K562 (cell line): ENCODE results near the gene CSRNP2. TPM values are rescaled to one million over a fixed set of nuclear protein-coding genes. Genes with fewer than 3 reads are reported as not detected.

ENCODE experiments used
- ARHGAP35 ChIP-seq: fragments of 450-650 bp; IDR thresholded peaks from 2 replicates; pipeline ENCODE4 v1.6.1; 2018; ENCODE audit not compliant: partially characterized antibody
- ASH1L ChIP-seq: fragments of 450-650 bp; IDR thresholded peaks from 2 replicates; pipeline ENCODE4 v1.6.1; 2018; ENCODE audit warnings: borderline replicate concordance, mild to moderate bottlenecking, low read depth; ENCODE audit not compliant: partially characterized antibody
- CGGBP1 ChIP-seq: fragments of 250-450 bp; sonication (Bioruptor Pico); IDR thresholded peaks from 2 replicates; pipeline ENCODE4 v1.9.0; 2021; ENCODE audit warnings: mild to moderate bottlenecking
- ESRRB ChIP-seq: fragments of 250-450 bp; sonication (Bioruptor Pico); IDR thresholded peaks from 2 replicates; pipeline ENCODE4 v1.5.0; 2020; ENCODE audit warnings: mild to moderate bottlenecking, moderate library complexity, borderline replicate concordance
- FOXK2 ChIP-seq, 2 experiments: fragments of 450-650 bp; IDR thresholded peaks in 1 of 2; conservative IDR thresholded peaks in 1 of 2; 2 replicates each; pipeline ENCODE4 v1.6.1; 2016; ENCODE audit warnings: low read depth in 2 of 2, mild to moderate bottlenecking in 1 of 2
- HCFC1 ChIP-seq: IDR thresholded peaks from 2 replicates; pipeline ENCODE4 v1.6.1; 2012; ENCODE audit warnings: low read depth, low read length, improper control_type of control experiment
- MCM2 ChIP-seq: fragments of 450-650 bp; IDR thresholded peaks from 2 replicates; pipeline ENCODE4 v1.6.1; 2017; ENCODE audit warnings: low read depth, mild to moderate bottlenecking
- NELFE ChIP-seq: IDR thresholded peaks from 2 replicates; pipeline ENCODE4 v1.6.1; 2011; ENCODE audit warnings: mild to moderate bottlenecking; ENCODE audit not compliant: insufficient read depth, insufficient read length
- POLR3A ChIP-seq: IDR thresholded peaks from 2 replicates; pipeline ENCODE4 v1.6.1; 2011; ENCODE audit warnings: borderline replicate concordance, mild to moderate bottlenecking, moderate library complexity; ENCODE audit not compliant: insufficient read length, insufficient read depth; ENCODE audit errors: extremely low read depth
- SAFB ChIP-seq: fragments of 200-400 bp; formaldehyde crosslinking; IDR thresholded peaks from 2 replicates; pipeline ENCODE4 v1.6.1; 2017; ENCODE audit warnings: low read depth, low read length, borderline replicate concordance
- SMC3 ChIP-seq: conservative IDR thresholded peaks from 2 replicates; pipeline ENCODE4 v1.6.1; 2011; ENCODE audit warnings: low read depth, low read length, improper control_type of control experiment; ENCODE audit not compliant: insufficient read depth
- ZFX ChIP-seq: sonication (generic); formaldehyde crosslinking; IDR thresholded peaks from 2 replicates; pipeline ENCODE4 v1.8.0; 2022; ENCODE audit warnings: mild to moderate bottlenecking, missing genetic modification reagents, moderate library complexity
- ZKSCAN3 ChIP-seq: fragments of 250-450 bp; sonication (Bioruptor Pico); IDR thresholded peaks from 2 replicates; pipeline ENCODE4 v1.4.0; 2020
- ZNF217 ChIP-seq: sonication (generic); formaldehyde crosslinking; IDR thresholded peaks from 2 replicates; pipeline ENCODE4 v1.8.0; 2022; ENCODE audit warnings: mild to moderate bottlenecking, missing genetic modification reagents
- ZNF23 ChIP-seq: fragments of 250-450 bp; sonication (Bioruptor Pico); IDR thresholded peaks from 2 replicates; pipeline ENCODE4 v1.4.0; 2020; ENCODE audit warnings: mild to moderate bottlenecking
- ZNF584 ChIP-seq: fragments of 200-800 bp; sonication (Bioruptor generic); IDR thresholded peaks from 2 replicates; pipeline ENCODE4 v1.6.1; 2016; ENCODE audit warnings: low read depth, mild to moderate bottlenecking, missing genetic modification characterization, missing compliant biosample characterization
- ZNF778 ChIP-seq: fragments of 450-650 bp; formaldehyde crosslinking; IDR thresholded peaks from 2 replicates; pipeline ENCODE4 v1.4.0; 2020; ENCODE audit warnings: mild to moderate bottlenecking, moderate library complexity
- polyA plus RNA-seq, 8 experiments: library from polyadenylated mRNA; depleted of rRNA in 4 of 8; stranded (reverse) in 5 of 8; unstranded in 3 of 8; fragments of >200 nt; fragmentation: Nextera tagmentation in 2 of 8; fragmentation: Illumina TruSeq in 1 of 8; extraction: Ambion mirVana in 2 of 8; extraction: Trizol in 1 of 8; gene quantifications; 2 replicates each; pipeline versions ENCODE4 v1.2.1 to v1.2.3, GENCODE V29; 2011 to 2014; ENCODE audit warnings: inconsistent platforms in 1 of 8, missing spikeins in 1 of 8
- total RNA-seq, 7 experiments: library from RNA; depleted of rRNA in 6 of 7; stranded (reverse); fragments of >200 nt in 6 of 7; fragmentation: Illumina TruSeq in 2 of 7; extraction: Trizol in 2 of 7; gene quantifications; 2 replicates each; pipeline versions ENCODE4 v1.2.1 to v1.2.3, GENCODE V29; 2011 to 2021; ENCODE audit warnings: low replicate concordance in 1 of 7
- TF ChIP-seq, protein P1 (sequence below), 2 experiments: fragments of 450-650 bp in 1 of 2; sonication (generic) in 1 of 2; formaldehyde crosslinking in 1 of 2; IDR thresholded peaks; 2 replicates each; pipeline versions ENCODE4 v1.7.1 to v1.9.0; 2016 to 2022; ENCODE audit warnings: inconsistent platforms in 1 of 2, mild to moderate bottlenecking in 1 of 2, missing genetic modification reagents in 1 of 2

The CSRNP2 gene
- total and polyA plus RNA-seq, 9 of the 15 experiments (the other 6 are each of a cell fraction or from before 2014, with no cell fraction given), result 1.6 to 13.9 (median 5.9) TPM

DNA sequence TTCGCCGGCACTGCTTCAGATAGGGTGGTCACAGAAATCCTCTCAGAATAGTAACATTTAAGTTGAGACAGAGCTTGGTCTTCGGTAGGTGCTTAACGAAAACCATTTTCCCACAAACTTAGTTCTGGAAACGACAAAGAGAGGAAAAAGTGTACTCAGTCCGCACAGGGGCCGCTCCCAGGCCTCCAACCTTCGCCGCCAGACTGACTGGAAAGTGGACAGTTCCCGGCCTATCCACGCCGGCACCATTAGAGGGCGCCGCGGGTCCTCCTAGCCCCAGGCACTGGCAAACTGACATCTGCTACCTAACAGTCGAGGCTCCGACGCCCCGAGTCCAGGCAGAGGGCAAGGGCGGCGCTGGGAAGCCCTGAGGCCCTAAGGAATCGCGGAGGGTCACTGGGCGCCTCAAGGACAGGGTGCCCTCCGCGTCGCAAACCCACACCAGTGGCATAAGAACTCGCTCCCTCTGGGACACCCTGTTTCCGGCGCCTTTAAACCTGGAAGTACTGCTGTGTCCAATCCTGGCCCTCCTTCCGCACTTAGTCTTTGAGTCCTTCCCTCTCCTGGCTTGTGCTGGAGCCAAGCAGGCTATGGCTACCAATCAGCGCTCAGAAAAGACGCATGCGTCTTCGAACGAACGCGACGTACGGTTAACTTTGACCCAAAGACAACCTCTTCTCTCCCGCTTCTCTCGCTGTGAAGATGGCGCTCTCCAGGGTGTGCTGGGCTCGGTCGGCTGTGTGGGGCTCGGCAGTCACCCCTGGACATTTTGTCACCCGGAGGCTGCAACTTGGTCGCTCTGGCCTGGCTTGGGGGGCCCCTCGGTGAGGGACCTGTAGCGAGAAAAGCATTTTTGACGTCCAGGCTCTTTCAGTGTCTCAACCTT, 35.5 kb downstream of the CSRNP2 start, which contains the start of gene LETMD1 (continued):
- TF ChIP-seq, protein P1, sequence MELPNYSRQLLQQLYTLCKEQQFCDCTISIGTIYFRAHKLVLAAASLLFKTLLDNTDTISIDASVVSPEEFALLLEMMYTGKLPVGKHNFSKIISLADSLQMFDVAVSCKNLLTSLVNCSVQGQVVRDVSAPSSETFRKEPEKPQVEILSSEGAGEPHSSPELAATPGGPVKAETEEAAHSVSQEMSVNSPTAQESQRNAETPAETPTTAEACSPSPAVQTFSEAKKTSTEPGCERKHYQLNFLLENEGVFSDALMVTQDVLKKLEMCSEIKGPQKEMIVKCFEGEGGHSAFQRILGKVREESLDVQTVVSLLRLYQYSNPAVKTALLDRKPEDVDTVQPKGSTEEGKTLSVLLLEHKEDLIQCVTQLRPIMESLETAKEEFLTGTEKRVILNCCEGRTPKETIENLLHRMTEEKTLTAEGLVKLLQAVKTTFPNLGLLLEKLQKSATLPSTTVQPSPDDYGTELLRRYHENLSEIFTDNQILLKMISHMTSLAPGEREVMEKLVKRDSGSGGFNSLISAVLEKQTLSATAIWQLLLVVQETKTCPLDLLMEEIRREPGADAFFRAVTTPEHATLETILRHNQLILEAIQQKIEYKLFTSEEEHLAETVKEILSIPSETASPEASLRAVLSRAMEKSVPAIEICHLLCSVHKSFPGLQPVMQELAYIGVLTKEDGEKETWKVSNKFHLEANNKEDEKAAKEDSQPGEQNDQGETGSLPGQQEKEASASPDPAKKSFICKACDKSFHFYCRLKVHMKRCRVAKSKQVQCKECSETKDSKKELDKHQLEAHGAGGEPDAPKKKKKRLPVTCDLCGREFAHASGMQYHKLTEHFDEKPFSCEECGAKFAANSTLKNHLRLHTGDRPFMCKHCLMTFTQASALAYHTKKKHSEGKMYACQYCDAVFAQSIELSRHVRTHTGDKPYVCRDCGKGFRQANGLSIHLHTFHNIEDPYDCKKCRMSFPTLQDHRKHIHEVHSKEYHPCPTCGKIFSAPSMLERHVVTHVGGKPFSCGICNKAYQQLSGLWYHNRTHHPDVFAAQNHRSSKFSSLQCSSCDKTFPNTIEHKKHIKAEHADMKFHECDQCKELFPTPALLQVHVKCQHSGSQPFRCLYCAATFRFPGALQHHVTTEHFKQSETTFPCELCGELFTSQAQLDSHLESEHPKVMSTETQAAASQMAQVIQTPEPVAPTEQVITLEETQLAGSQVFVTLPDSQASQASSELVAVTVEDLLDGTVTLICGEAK (IDR thresholded peaks at IDR 0.05), result peak; percentile 84
- TF ChIP-seq, protein P1 (CRISPR knock-in tag; IDR thresholded peaks at IDR 0.05), result no peak
- no peak for TF ChIP-seq POLR3A
- no peak for TF ChIP-seq ESRRB
- TF ChIP-seq MCM2, result no peak
- no peak; the same call in 1 of the 2 replicates for TF ChIP-seq HCFC1
- no peak for TF ChIP-seq ZNF778 (CRISPR knock-in tag)
- TF ChIP-seq ARHGAP35, result no peak
- TF ChIP-seq ZFX, result peak; percentile 86
- TF ChIP-seq FOXK2 (conservative IDR thresholded peaks at IDR 0.05 in 1 of 2, IDR thresholded peaks at IDR 0.05 in 1 of 2; ENCODE audit: low read depth in 2 of 2), result peak; percentile 74 to 88
- TF ChIP-seq ZKSCAN3 (CRISPR knock-in tag), result no peak
- TF ChIP-seq SMC3, result peak; percentile 71
- TF ChIP-seq ZNF23 (CRISPR knock-in tag), result no peak
- no peak for TF ChIP-seq ZNF217
- peak; percentile 60; the same call in 1 of the 2 replicates for TF ChIP-seq ZNF584 (CRISPR knock-in tag)
- no peak for TF ChIP-seq CGGBP1 (CRISPR knock-in tag)
- TF ChIP-seq ASH1L, result peak; percentile 49
- no peak for TF ChIP-seq SAFB
- TF ChIP-seq NELFE, result no peak
